GM18502 (cell line): ENCODE data around the gene ALK.

Experiments
- ATAC-seq: cut with Tn5 transposase; IDR thresholded peaks from one replicate; pipeline ENCODE4 v1.9.1; 2021; ENCODE audit warnings: mild to moderate bottlenecking; ENCODE audit not compliant: unreplicated experiment, poor library complexity

The ALK gene

GRCh38 chr2:29921560-29921915 lies at the start of gene ALK:
Gene ALK, minus strand, starts transcription at chr2:29921586. Its CDS starts 927 bp downstream, at chr2:29920659.
- no peak for ATAC-seq

GRCh38 chr2:29966266-29966665 lies 44.9 kb upstream of the ALK start:
- no peak for ATAC-seq

- no peak for ATAC-seq
Measured at GRCh38 chr2:29963972-29964570, 42.7 kb upstream of the ALK start.

GRCh38 chr2:29962922-29963321 lies 41.5 kb upstream of the ALK start:
- no peak for ATAC-seq

- no peak for ATAC-seq
Measured at GRCh38 chr2:29954316-29954715, 32.9 kb upstream of the ALK start.

GRCh38 chr2:29952973-29953372 lies 31.6 kb upstream of the ALK start:
- no peak for ATAC-seq

- ATAC-seq, result no peak
Measured at GRCh38 chr2:29951576-29951975, 30.2 kb upstream of the ALK start.

- no peak for ATAC-seq
Measured at GRCh38 chr2:29950481-29950880, 29.1 kb upstream of the ALK start.

GRCh38 chr2:29949042-29949441 lies 27.7 kb upstream of the ALK start:
- ATAC-seq, result no peak

- ATAC-seq, result no peak
Measured at GRCh38 chr2:29946505-29946904, 25.1 kb upstream of the ALK start.

- ATAC-seq, result no peak
Measured at GRCh38 chr2:29942711-29943110, 21.3 kb upstream of the ALK start.

- ATAC-seq, result no peak
Measured at GRCh38 chr2:29940706-29941105, 19.3 kb upstream of the ALK start.

GRCh38 chr2:29936020-29936419 lies 14.6 kb upstream of the ALK start:
- ATAC-seq, result no peak

GRCh38 chr2:29931818-29932217 lies 10.4 kb upstream of the ALK start:
- no peak for ATAC-seq

GRCh38 chr2:29923110-29923721 lies 1.8 kb upstream of the ALK start:
- no peak for ATAC-seq

GRCh38 chr2:29922605-29923004 lies 1.2 kb upstream of the ALK start:
- ATAC-seq, result no peak

GRCh38 chr2:29920631-29921559 lies 491 bp downstream of the ALK start:
- ATAC-seq, result no peak

GRCh38 chr2:29920130-29920577 lies 1.2 kb downstream of the ALK start:
- ATAC-seq, result no peak

GRCh38 chr2:29918941-29919340 lies 2.4 kb downstream of the ALK start:
- no peak for ATAC-seq

GRCh38 chr2:29917781-29918180 lies 3.6 kb downstream of the ALK start:
- ATAC-seq, result no peak

GRCh38 chr2:29916571-29916970 lies 4.8 kb downstream of the ALK start:
- ATAC-seq, result no peak
